Measurements from ENCODE around the gene DENND4C.

DNA sequence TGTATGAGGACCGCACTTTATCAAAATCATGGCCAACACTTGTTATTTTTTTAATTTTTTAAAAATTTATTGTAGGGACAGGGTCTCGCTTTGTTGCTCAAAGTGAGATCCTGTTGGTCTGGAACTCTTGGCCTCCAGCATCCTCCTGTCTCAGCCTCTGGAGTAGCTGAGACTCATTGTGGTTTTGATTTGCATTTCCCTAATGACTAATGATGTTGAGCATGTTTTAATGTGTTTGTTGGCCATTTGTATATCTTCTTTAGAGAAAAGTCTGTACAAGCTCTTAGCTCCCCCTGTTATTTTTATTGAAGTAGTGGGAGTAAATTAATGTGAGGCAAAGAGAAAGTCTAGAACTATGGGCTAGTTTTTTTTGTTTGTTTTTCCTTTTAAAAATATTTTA lies 151.2 kb downstream of the DENND4C start:
- TF ChIP-seq, protein P1, sequence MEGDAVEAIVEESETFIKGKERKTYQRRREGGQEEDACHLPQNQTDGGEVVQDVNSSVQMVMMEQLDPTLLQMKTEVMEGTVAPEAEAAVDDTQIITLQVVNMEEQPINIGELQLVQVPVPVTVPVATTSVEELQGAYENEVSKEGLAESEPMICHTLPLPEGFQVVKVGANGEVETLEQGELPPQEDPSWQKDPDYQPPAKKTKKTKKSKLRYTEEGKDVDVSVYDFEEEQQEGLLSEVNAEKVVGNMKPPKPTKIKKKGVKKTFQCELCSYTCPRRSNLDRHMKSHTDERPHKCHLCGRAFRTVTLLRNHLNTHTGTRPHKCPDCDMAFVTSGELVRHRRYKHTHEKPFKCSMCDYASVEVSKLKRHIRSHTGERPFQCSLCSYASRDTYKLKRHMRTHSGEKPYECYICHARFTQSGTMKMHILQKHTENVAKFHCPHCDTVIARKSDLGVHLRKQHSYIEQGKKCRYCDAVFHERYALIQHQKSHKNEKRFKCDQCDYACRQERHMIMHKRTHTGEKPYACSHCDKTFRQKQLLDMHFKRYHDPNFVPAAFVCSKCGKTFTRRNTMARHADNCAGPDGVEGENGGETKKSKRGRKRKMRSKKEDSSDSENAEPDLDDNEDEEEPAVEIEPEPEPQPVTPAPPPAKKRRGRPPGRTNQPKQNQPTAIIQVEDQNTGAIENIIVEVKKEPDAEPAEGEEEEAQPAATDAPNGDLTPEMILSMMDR (IDR thresholded peaks at IDR 0.05) = no peak
- TF ChIP-seq SMC3 (IDR thresholded peaks at IDR 0.05; ENCODE audit: low read depth, low read length) (no peak), TEAD4 (IDR thresholded peaks at IDR 0.05; ENCODE audit: borderline replicate concordance, insufficient read depth) (no peak), REST (IDR thresholded peaks at IDR 0.05; ENCODE audit: low read depth, low read length) (no peak), PBX3 (IDR thresholded peaks at IDR 0.05) (no peak), EP300 (IDR thresholded peaks at IDR 0.05; ENCODE audit: borderline replicate concordance in 1 of 2, low read depth in 1 of 2, low read length in 1 of 2) (no peak)

All from SK-N-SH (cell line).